ENCODE data around the gene LARP4B. TPM values are rescaled to one million over a fixed set of nuclear protein-coding genes. Genes with fewer than 3 reads are reported as not detected.

The LARP4B gene
- total and polyA plus RNA-seq, 2 experiments from 2014 or later: 18.3 to 52.3 TPM

DNA sequence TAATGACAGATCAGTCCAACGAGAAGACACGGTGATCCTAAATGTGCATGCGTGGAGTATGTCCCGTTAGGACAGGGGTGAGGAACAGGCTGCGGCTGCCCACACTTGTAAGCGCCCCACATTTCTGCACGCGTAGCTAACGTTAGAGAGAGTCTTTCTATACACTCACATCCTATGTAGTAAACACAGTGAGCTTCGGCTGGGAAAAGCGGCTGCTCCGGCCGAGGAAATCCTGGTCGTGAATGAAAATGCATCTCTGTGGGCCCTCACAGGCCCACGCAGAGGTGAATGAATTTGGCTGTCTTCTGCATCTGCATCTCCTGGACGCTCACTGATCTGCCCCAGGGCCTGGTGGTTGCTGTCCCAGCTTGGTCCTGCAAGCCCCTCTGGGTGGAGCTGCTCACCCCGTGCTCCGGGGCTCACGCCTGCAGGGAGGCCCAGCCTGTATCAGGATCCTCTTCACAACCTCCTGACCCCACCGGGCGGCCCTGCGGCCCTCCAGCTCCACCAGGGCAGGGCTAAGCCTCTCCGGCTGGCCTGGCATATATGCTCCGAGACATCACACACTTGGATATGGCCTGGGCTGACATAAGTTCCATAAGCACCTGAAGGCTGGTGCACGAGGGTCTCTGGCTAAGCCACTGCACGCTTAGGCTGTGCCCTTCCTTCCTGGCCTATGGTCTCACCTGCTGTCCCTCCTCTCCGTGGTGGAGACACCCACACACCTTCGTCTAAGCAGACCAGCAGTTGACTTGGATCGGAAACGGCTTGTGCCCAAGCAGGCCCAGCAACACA lies 124.1 kb downstream of the LARP4B start:
- peaks cover 44% of the 10 kb centered on the region for H3K36me3 Mint-ChIP-seq (ENCODE audit: low read depth)
- no peak overlapping the region for H3K4me3 Mint-ChIP-seq
- no peak for ATAC-seq
- Histone ChIP-seq H3K4me2 (no peak overlapping the region), H3K9me2 (ENCODE audit: insufficient read depth) (no peaks in the 10 kb centered on the region), H3K27me3 (ENCODE audit: insufficient read depth) (no peaks in the 10 kb centered on the region), H3F3A (replicated peaks; ENCODE audit: low read depth) (no peaks in the 10 kb centered on the region), H3K27ac (ENCODE audit: low read depth) (no peak overlapping the region), H4K20me1 (replicated peaks; ENCODE audit: insufficient read depth) (no peaks in the 10 kb centered on the region; the same call in 1 of the 2 replicates), H2AFZ (no peak overlapping the region), H3K4me3 (no peak overlapping the region), H3K79me2 (replicated peaks; ENCODE audit: insufficient read depth) (no peaks in the 10 kb centered on the region), H3K36me3 (ENCODE audit: insufficient read depth) (peaks cover 23% of the 10 kb centered on the region), H3K4me1 (ENCODE audit: insufficient read depth) (no peaks in the 10 kb centered on the region)
- DNase-seq (ENCODE audit: low spot score): no peak
- peaks cover 25% of the 10 kb centered on the region for H3K27me3 Mint-ChIP-seq (ENCODE audit: insufficient read depth, low read depth, poor library complexity)
- no peaks in the 10 kb centered on the region for H3K9me3 Mint-ChIP-seq
- no peak overlapping the region for H3K27ac Mint-ChIP-seq
- peaks cover 9% of the 10 kb centered on the region; the same call in 2 of the 3 replicates for H3K4me1 Mint-ChIP-seq
- TF ChIP-seq CREB1 (CRISPR knock-in tag; IDR thresholded peaks at IDR 0.05; ENCODE audit: low read depth): no peak
- TF ChIP-seq, protein P1, sequence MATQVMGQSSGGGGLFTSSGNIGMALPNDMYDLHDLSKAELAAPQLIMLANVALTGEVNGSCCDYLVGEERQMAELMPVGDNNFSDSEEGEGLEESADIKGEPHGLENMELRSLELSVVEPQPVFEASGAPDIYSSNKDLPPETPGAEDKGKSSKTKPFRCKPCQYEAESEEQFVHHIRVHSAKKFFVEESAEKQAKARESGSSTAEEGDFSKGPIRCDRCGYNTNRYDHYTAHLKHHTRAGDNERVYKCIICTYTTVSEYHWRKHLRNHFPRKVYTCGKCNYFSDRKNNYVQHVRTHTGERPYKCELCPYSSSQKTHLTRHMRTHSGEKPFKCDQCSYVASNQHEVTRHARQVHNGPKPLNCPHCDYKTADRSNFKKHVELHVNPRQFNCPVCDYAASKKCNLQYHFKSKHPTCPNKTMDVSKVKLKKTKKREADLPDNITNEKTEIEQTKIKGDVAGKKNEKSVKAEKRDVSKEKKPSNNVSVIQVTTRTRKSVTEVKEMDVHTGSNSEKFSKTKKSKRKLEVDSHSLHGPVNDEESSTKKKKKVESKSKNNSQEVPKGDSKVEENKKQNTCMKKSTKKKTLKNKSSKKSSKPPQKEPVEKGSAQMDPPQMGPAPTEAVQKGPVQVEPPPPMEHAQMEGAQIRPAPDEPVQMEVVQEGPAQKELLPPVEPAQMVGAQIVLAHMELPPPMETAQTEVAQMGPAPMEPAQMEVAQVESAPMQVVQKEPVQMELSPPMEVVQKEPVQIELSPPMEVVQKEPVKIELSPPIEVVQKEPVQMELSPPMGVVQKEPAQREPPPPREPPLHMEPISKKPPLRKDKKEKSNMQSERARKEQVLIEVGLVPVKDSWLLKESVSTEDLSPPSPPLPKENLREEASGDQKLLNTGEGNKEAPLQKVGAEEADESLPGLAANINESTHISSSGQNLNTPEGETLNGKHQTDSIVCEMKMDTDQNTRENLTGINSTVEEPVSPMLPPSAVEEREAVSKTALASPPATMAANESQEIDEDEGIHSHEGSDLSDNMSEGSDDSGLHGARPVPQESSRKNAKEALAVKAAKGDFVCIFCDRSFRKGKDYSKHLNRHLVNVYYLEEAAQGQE (IDR thresholded peaks at IDR 0.05; ENCODE audit: unreplicated experiment): no peak
- no peak for TF ChIP-seq STAT1 (IDR thresholded peaks at IDR 0.05; ENCODE audit: unreplicated experiment)
- TF ChIP-seq ZNF114 (CRISPR knock-in tag; IDR thresholded peaks at IDR 0.05): no peak
- TF ChIP-seq POLR2AphosphoS5 (IDR thresholded peaks at IDR 0.05; ENCODE audit: low read depth): no peak
- TF ChIP-seq, protein P2, sequence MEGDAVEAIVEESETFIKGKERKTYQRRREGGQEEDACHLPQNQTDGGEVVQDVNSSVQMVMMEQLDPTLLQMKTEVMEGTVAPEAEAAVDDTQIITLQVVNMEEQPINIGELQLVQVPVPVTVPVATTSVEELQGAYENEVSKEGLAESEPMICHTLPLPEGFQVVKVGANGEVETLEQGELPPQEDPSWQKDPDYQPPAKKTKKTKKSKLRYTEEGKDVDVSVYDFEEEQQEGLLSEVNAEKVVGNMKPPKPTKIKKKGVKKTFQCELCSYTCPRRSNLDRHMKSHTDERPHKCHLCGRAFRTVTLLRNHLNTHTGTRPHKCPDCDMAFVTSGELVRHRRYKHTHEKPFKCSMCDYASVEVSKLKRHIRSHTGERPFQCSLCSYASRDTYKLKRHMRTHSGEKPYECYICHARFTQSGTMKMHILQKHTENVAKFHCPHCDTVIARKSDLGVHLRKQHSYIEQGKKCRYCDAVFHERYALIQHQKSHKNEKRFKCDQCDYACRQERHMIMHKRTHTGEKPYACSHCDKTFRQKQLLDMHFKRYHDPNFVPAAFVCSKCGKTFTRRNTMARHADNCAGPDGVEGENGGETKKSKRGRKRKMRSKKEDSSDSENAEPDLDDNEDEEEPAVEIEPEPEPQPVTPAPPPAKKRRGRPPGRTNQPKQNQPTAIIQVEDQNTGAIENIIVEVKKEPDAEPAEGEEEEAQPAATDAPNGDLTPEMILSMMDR (conservative IDR thresholded peaks at IDR 0.05; ENCODE audit: low read depth in 2 of 2): no peak
- TF ChIP-seq NANOG (IDR thresholded peaks at IDR 0.05; ENCODE audit: borderline replicate concordance): no peak
- no peak for TF ChIP-seq EZH2 (IDR thresholded peaks at IDR 0.05; ENCODE audit: low read depth, unreplicated experiment)
- TF ChIP-seq ZNF331 (CRISPR knock-in tag; IDR thresholded peaks at IDR 0.05; ENCODE audit: low read depth): no peak
- TF ChIP-seq JUNB (IDR thresholded peaks at IDR 0.05; ENCODE audit: unreplicated experiment): no peak
- no peak for TF ChIP-seq EZH2phosphoT487 (IDR thresholded peaks at IDR 0.05; ENCODE audit: unreplicated experiment)
- TF ChIP-seq, protein P3, sequence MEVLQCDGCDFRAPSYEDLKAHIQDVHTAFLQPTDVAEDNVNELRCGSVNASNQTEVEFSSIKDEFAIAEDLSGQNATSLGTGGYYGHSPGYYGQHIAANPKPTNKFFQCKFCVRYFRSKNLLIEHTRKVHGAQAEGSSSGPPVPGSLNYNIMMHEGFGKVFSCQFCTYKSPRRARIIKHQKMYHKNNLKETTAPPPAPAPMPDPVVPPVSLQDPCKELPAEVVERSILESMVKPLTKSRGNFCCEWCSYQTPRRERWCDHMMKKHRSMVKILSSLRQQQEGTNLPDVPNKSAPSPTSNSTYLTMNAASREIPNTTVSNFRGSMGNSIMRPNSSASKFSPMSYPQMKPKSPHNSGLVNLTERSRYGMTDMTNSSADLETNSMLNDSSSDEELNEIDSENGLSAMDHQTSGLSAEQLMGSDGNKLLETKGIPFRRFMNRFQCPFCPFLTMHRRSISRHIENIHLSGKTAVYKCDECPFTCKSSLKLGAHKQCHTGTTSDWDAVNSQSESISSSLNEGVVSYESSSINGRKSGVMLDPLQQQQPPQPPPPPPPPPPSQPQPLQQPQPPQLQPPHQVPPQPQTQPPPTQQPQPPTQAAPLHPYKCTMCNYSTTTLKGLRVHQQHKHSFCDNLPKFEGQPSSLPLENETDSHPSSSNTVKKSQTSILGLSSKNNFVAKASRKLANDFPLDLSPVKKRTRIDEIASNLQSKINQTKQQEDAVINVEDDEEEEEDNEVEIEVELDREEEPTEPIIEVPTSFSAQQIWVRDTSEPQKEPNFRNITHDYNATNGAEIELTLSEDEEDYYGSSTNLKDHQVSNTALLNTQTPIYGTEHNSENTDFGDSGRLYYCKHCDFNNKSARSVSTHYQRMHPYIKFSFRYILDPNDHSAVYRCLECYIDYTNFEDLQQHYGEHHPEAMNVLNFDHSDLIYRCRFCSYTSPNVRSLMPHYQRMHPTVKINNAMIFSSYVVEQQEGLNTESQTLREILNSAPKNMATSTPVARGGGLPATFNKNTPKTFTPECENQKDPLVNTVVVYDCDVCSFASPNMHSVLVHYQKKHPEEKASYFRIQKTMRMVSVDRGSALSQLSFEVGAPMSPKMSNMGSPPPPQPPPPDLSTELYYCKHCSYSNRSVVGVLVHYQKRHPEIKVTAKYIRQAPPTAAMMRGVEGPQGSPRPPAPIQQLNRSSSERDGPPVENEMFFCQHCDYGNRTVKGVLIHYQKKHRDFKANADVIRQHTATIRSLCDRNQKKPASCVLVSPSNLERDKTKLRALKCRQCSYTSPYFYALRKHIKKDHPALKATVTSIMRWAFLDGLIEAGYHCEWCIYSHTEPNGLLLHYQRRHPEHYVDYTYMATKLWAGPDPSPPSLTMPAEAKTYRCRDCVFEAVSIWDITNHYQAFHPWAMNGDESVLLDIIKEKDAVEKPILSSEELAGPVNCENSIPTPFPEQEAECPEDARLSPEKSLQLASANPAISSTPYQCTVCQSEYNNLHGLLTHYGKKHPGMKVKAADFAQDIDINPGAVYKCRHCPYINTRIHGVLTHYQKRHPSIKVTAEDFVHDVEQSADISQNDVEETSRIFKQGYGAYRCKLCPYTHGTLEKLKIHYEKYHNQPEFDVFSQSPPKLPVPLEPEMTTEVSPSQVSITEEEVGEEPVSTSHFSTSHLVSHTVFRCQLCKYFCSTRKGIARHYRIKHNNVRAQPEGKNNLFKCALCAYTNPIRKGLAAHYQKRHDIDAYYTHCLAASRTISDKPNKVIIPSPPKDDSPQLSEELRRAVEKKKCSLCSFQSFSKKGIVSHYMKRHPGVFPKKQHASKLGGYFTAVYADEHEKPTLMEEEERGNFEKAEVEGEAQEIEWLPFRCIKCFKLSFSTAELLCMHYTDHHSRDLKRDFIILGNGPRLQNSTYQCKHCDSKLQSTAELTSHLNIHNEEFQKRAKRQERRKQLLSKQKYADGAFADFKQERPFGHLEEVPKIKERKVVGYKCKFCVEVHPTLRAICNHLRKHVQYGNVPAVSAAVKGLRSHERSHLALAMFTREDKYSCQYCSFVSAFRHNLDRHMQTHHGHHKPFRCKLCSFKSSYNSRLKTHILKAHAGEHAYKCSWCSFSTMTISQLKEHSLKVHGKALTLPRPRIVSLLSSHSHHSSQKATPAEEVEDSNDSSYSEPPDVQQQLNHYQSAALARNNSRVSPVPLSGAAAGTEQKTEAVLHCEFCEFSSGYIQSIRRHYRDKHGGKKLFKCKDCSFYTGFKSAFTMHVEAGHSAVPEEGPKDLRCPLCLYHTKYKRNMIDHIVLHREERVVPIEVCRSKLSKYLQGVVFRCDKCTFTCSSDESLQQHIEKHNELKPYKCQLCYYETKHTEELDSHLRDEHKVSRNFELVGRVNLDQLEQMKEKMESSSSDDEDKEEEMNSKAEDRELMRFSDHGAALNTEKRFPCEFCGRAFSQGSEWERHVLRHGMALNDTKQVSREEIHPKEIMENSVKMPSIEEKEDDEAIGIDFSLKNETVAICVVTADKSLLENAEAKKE (CRISPR knock-in tag; IDR thresholded peaks at IDR 0.05): no peak
- TF ChIP-seq, protein P4, sequence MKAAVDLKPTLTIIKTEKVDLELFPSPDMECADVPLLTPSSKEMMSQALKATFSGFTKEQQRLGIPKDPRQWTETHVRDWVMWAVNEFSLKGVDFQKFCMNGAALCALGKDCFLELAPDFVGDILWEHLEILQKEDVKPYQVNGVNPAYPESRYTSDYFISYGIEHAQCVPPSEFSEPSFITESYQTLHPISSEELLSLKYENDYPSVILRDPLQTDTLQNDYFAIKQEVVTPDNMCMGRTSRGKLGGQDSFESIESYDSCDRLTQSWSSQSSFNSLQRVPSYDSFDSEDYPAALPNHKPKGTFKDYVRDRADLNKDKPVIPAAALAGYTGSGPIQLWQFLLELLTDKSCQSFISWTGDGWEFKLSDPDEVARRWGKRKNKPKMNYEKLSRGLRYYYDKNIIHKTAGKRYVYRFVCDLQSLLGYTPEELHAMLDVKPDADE (IDR thresholded peaks at IDR 0.05): no peak
